C4-2B (cell line): ENCODE results near the gene ZFYVE28.

ENCODE experiments used
- CTCF ChIP-seq: fragments of 450-650 bp; conservative IDR thresholded peaks from 2 replicates; pipeline ENCODE4 v1.5.1; 2017; ENCODE audit warnings: mild to moderate bottlenecking
- ZFX ChIP-seq: fragments of 450-650 bp; IDR thresholded peaks from 2 replicates; pipeline ENCODE4 v1.6.1; 2017

GRCh38 chr4:2389691-2390090 is 28.8 kb downstream of the ZFYVE28 start:
- TF ChIP-seq CTCF (no peak), ZFX (no peak)
